ENCODE data around the gene SH3RF1. TPM values are rescaled to one million over a fixed set of nuclear protein-coding genes. Genes with fewer than 3 reads are reported as not detected.

The SH3RF1 gene
- total RNA-seq, 2 donors from 2014 or later: 42.9 to 57.5 TPM

DNA sequence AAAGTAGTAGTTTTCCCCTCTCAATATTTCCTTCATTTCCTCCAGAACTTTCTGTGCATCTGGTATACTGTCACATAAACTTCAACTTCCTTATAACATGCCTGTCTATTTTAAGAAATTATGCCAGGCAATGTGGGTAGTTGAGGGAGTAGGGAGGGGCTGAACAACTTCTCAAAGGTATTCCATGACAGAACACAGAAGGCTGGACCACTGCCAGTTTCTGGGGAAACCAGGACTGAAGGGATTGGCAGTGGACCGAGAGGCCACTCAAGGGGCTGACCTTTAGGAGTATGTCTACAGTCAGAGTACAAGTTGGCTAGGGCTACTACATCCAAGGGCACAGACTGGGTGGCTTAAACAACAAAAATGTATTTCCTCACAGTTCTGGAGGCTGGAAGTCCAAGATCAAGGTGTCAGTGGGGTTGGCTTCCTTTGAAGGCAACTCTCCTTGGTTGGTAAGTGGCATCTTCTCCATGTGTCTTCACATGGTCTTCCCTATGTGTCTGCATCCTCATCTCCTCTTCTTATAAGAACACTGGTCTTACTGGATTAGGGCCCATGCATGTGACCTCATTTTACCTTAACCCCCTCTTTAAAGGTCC is 6.9 kb downstream of the SH3RF1 start:
- 81% methylated on average over 1 of the region's 1 CpG for WGBS
- no peaks in the 10 kb centered on the region for H3K9me3 ChIP-seq
- H3K27me3 ChIP-seq (replicated peaks; ENCODE audit: insufficient read depth): no peaks in the 10 kb centered on the region
- intact Hi-C loops (cut with DNase I): no loop called here
- no peaks in the 10 kb centered on the region for H3K36me3 ChIP-seq
- H3K4me1 ChIP-seq (replicated peaks): no peaks in the 10 kb centered on the region
- no peak for DNase-seq (ENCODE audit: low spot score)
- H3K27ac ChIP-seq: no peak overlapping the region
- TF ChIP-seq POLR2A (IDR thresholded peaks at IDR 0.05): no peak
- no peak for TF ChIP-seq POLR2AphosphoS5 (IDR thresholded peaks at IDR 0.05)
- TF ChIP-seq, protein P1, sequence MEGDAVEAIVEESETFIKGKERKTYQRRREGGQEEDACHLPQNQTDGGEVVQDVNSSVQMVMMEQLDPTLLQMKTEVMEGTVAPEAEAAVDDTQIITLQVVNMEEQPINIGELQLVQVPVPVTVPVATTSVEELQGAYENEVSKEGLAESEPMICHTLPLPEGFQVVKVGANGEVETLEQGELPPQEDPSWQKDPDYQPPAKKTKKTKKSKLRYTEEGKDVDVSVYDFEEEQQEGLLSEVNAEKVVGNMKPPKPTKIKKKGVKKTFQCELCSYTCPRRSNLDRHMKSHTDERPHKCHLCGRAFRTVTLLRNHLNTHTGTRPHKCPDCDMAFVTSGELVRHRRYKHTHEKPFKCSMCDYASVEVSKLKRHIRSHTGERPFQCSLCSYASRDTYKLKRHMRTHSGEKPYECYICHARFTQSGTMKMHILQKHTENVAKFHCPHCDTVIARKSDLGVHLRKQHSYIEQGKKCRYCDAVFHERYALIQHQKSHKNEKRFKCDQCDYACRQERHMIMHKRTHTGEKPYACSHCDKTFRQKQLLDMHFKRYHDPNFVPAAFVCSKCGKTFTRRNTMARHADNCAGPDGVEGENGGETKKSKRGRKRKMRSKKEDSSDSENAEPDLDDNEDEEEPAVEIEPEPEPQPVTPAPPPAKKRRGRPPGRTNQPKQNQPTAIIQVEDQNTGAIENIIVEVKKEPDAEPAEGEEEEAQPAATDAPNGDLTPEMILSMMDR (IDR thresholded peaks at IDR 0.05): no peak
- no peak overlapping the region for H3K4me3 ChIP-seq

DNA sequence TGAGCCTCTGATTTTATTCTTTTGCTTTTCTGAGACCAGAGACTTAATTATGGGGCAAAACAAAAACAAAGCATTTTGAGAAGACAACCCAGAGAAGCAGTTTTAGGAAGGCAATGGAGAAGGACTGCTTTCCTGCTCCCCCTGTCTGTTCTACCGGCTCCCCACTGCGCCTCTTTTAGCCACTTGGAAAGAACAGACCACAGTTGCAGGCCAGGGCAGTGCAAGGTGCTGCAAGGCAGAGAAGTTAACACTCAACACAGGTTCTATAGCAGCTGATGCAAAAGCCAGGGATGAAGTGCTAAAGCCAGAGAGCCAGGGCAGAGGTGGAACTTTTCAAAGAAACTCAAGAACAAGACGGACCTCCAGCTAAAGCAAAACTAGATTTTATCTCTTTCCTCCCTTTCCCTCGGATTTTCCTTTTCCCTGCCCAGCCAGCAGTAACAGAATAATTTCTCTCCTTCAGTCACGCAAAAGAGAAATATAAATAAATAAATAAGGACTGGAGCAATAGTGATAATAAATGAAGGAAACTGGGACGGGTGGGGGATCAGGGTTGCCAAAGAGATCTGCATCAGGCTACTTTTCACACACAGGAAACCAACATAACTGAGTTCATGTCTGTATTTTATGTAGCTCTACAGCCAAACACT is 10.4 kb downstream of the SH3RF1 start:
- no peaks in the 10 kb centered on the region for H3K9me3 ChIP-seq
- no peak overlapping the region for H3K4me3 ChIP-seq
- 51% methylated on average over 6 of the region's 6 CpGs for WGBS
- H3K4me1 ChIP-seq (replicated peaks): no peaks in the 10 kb centered on the region
- H3K36me3 ChIP-seq: no peaks in the 10 kb centered on the region
- intact Hi-C loops (cut with DNase I): no loop called here
- H3K27ac ChIP-seq: no peak overlapping the region
- H3K27me3 ChIP-seq (replicated peaks; ENCODE audit: insufficient read depth): no peaks in the 10 kb centered on the region
- DNase-seq (ENCODE audit: low spot score): no peak
- TF ChIP-seq POLR2A (IDR thresholded peaks at IDR 0.05): no peak
- TF ChIP-seq POLR2AphosphoS5 (IDR thresholded peaks at IDR 0.05): no peak
- TF ChIP-seq, protein P1 (IDR thresholded peaks at IDR 0.05): no peak

DNA sequence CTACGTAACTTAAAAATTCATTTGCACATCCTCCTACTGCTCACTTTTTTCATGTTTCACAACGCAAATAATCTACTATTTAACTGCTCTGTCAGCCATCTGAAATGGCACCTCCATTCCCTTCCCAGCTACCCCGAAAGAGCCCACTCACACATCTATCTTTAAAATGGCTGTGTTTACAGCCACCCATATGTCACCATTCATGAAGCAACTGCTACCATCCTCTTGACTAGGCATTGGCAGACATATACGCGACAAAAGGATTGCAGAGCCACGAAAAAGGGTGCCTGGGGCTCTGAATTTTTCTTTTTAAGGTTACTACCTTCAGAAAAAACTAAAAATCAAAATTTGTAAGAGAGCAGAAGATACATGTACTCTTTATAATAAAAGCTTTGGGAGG is 11.5 kb downstream of the SH3RF1 start:
- Histone ChIP-seq H3K4me3 (no peak overlapping the region), H3K4me1 (replicated peaks) (no peaks in the 10 kb centered on the region), H3K27ac (no peak overlapping the region), H3K36me3 (no peaks in the 10 kb centered on the region), H3K9me3 (no peaks in the 10 kb centered on the region), H3K27me3 (replicated peaks; ENCODE audit: insufficient read depth) (no peaks in the 10 kb centered on the region)
- intact Hi-C loops (cut with DNase I): no loop called here
- no peak for DNase-seq (ENCODE audit: low spot score)
- whole genome bisulfite sequencing: 93% methylated on average over 6 of the region's 6 CpGs
- TF ChIP-seq, protein P1 (IDR thresholded peaks at IDR 0.05): no peak
- TF ChIP-seq POLR2AphosphoS5 (IDR thresholded peaks at IDR 0.05) (no peak), POLR2A (IDR thresholded peaks at IDR 0.05) (no peak)

DNA sequence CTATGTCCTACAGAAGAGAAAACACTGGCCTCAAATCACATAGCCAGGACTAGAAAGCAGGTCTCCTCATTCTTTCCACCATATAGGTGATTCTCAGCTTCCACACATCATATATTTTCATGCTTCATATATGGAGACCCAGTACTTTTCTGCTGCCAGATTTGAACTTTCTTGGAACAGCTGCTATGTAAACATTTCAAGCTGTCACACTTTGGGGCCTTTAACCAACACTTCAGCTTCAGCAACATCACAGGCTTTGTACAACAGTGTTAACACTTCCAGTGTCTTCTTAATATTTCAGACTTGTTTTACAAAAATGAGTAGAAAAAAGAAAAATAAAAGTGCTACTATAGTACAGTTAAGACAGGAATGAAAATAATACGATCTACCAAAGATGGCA is 12.6 kb downstream of the SH3RF1 start:
- intact Hi-C loops (cut with DNase I): no loop called here
- Histone ChIP-seq H3K27me3 (replicated peaks; ENCODE audit: insufficient read depth) (no peaks in the 10 kb centered on the region), H3K27ac (no peak overlapping the region), H3K4me3 (no peak overlapping the region), H3K36me3 (no peaks in the 10 kb centered on the region), H3K9me3 (no peaks in the 10 kb centered on the region), H3K4me1 (replicated peaks) (no peaks in the 10 kb centered on the region)
- DNase-seq (ENCODE audit: low spot score): no peak
- TF ChIP-seq, protein P1 (IDR thresholded peaks at IDR 0.05): no peak
- TF ChIP-seq POLR2A (IDR thresholded peaks at IDR 0.05) (no peak), POLR2AphosphoS5 (IDR thresholded peaks at IDR 0.05) (no peak)
- WGBS: 65% methylated on average over 1 of the region's 1 CpG

Data from prostate gland (tissue), 2 donors.